ENCODE results near the gene LOX. TPM values are rescaled to one million over a fixed set of nuclear protein-coding genes. Genes with fewer than 3 reads are reported as not detected.

Gene LOX
- total RNA-seq, 6 experiments from 2014 or later, result 890 to 1,151 (median 989) TPM

- no peak for DNase-seq
- H3K27me3 Mint-ChIP-seq (ENCODE audit: insufficient read depth), result no peaks in the 10 kb centered on the region
Measured at GRCh38 chr5:122053181-122054109, 24.6 kb downstream of the LOX start.

GRCh38 chr5:122051569-122051968, 26.5 kb downstream of the LOX start:
- no peak overlapping the region for H3K27ac Mint-ChIP-seq
- peaks cover 8% of the 10 kb centered on the region for H3K4me1 Mint-ChIP-seq (ENCODE audit: low read depth)
- TF ChIP-seq, protein P1, sequence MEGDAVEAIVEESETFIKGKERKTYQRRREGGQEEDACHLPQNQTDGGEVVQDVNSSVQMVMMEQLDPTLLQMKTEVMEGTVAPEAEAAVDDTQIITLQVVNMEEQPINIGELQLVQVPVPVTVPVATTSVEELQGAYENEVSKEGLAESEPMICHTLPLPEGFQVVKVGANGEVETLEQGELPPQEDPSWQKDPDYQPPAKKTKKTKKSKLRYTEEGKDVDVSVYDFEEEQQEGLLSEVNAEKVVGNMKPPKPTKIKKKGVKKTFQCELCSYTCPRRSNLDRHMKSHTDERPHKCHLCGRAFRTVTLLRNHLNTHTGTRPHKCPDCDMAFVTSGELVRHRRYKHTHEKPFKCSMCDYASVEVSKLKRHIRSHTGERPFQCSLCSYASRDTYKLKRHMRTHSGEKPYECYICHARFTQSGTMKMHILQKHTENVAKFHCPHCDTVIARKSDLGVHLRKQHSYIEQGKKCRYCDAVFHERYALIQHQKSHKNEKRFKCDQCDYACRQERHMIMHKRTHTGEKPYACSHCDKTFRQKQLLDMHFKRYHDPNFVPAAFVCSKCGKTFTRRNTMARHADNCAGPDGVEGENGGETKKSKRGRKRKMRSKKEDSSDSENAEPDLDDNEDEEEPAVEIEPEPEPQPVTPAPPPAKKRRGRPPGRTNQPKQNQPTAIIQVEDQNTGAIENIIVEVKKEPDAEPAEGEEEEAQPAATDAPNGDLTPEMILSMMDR (IDR thresholded peaks at IDR 0.05), result no peak
- H3K27me3 Mint-ChIP-seq (ENCODE audit: insufficient read depth), result no peaks in the 10 kb centered on the region
- H3K9me3 Mint-ChIP-seq, result no peaks in the 10 kb centered on the region
- DNase-seq, result no peak
- peaks cover 5% of the 10 kb centered on the region; the same call in 1 of the 2 replicates for H3K36me3 Mint-ChIP-seq (ENCODE audit: low read depth)
- no peak overlapping the region for H3K4me3 Mint-ChIP-seq

More at GRCh38 chr5:122053181-122054109, 24.6 kb downstream of the LOX start:
- Mint-ChIP-seq H3K9me3 (no peaks in the 10 kb centered on the region), H3K4me3 (no peak overlapping the region), H3K27ac (no peak overlapping the region), H3K36me3 (ENCODE audit: low read depth) (peaks cover 5% of the 10 kb centered on the region; the same call in 1 of the 2 replicates), H3K4me1 (ENCODE audit: low read depth) (peaks cover 15% of the 10 kb centered on the region)
- TF ChIP-seq, protein P1 (IDR thresholded peaks at IDR 0.05), result no peak

GRCh38 chr5:122050959-122051358, 27.1 kb downstream of the LOX start:
- Mint-ChIP-seq H3K27me3 (ENCODE audit: insufficient read depth) (no peaks in the 10 kb centered on the region), H3K27ac (no peak overlapping the region), H3K9me3 (no peaks in the 10 kb centered on the region), H3K4me3 (no peak overlapping the region), H3K36me3 (ENCODE audit: low read depth) (peaks cover 5% of the 10 kb centered on the region; the same call in 1 of the 2 replicates), H3K4me1 (ENCODE audit: low read depth) (peaks cover 2% of the 10 kb centered on the region; the same call in 1 of the 2 replicates)
- no peak for DNase-seq
- TF ChIP-seq, protein P1 (IDR thresholded peaks at IDR 0.05), result no peak

DNA sequence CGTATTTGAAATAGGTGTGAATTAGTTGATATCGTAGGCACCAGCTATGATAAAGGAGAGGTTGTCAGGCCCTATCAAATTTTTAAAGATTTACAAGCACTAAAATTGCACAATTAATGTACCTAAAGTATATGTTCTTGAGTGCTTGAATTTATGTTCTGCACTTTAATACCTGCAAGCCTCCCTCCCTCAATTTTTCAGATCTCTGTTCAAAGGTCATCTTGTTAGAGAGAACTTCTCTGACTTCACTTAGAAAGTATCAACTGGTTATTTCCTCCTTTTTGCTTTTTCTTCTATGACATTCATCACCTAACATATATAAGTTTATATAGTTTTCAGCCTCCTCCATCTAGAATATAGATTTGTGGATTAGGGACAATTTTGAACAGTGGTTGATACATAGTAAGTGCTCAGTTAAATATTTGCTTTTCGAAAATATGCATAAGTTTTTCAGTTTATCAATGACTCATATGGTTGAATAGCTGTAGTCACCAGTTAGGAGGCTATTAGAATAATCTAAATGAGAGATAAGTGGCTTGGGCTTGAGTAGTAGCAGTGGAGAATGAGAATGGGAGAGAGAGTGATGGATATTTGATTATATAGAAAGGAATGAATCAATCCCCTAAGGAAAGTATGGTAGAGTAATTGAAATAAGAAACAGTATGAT, 37.3 kb downstream of the LOX start:
- no peak for DNase-seq

GRCh38 chr5:122036326-122036725, 41.7 kb downstream of the LOX start:
- H3K4me1 Mint-ChIP-seq (ENCODE audit: low read depth), result peaks cover 14% of the 10 kb centered on the region
- no peak overlapping the region for H3K27ac Mint-ChIP-seq
- peaks cover 1% of the 10 kb centered on the region for H3K27me3 Mint-ChIP-seq (ENCODE audit: insufficient read depth)
- H3K9me3 Mint-ChIP-seq, result no peaks in the 10 kb centered on the region
- H3K36me3 Mint-ChIP-seq (ENCODE audit: low read depth), result 0 out of 2 replicates have a peak, but pooled peaks cover 5% of the 10 kb centered on the region
- TF ChIP-seq, protein P1 (IDR thresholded peaks at IDR 0.05), result no peak
- no peak for DNase-seq
- H3K4me3 Mint-ChIP-seq, result no peak overlapping the region

More for the DNA sequence above, 37.3 kb downstream of the LOX start:
- H3K27ac Mint-ChIP-seq, result no peak overlapping the region
- TF ChIP-seq, protein P1 (IDR thresholded peaks at IDR 0.05), result no peak
- H3K4me1 Mint-ChIP-seq (ENCODE audit: low read depth), result peaks cover 16% of the 10 kb centered on the region
- H3K27me3 Mint-ChIP-seq (ENCODE audit: insufficient read depth), result no peaks in the 10 kb centered on the region; the same call in 1 of the 2 replicates
- peaks cover 21% of the 10 kb centered on the region for H3K36me3 Mint-ChIP-seq (ENCODE audit: low read depth)
- H3K4me3 Mint-ChIP-seq, result no peak overlapping the region
- H3K9me3 Mint-ChIP-seq, result peaks cover 5% of the 10 kb centered on the region; the same call in 1 of the 2 replicates

Data from HFFc6 (cell line).